Measurements from ENCODE around the gene TMEM185A.
"Not testable (repeated sequence)": the region's sequence is repeated elsewhere in the genome, so short reads cannot be mapped to it uniquely, and the experiment has no call there.

Gene TMEM185A

GRCh38 chrX:149550454-149550853 is 81.1 kb downstream of the TMEM185A start:
- DNase-seq = not testable (repeated sequence)

GRCh38 chrX:149549701-149550100 is 81.9 kb downstream of the TMEM185A start, which contains the start of gene HSFX3:
Gene HSFX3, minus strand, starts transcription at chrX:149549924. Its CDS starts 72 bp downstream, at chrX:149549852.
- DNase-seq = not testable (repeated sequence)

GRCh38 chrX:149547782-149548181 is 83.8 kb downstream of the TMEM185A start:
- not testable (repeated sequence) for DNase-seq

- DNase-seq = not testable (repeated sequence)
Measured at GRCh38 chrX:149546962-149547361, 84.6 kb downstream of the TMEM185A start.
